Suprapubic skin (tissue), 3 donors: ENCODE results near the gene TRIM68.

Source experiments
- POLR2AphosphoS5 ChIP-seq, 3 donors: sonication (generic); formaldehyde crosslinking; IDR thresholded peaks; one replicate each; pipeline ENCODE4 v1.6.1; 2017; ENCODE audit warnings: antibody characterized with exemption in 3 of 3
- TF ChIP-seq, protein P1 (sequence below), 2 donors: fragments of 200-600 bp in 1 of 2; fragments of 450-650 bp in 1 of 2; sonication (generic) in 1 of 2; IDR thresholded peaks; one replicate each; pipeline ENCODE4 v1.5.1; 2016 to 2019; ENCODE audit warnings: antibody characterized with exemption in 2 of 2, mild to moderate bottlenecking in 1 of 2, moderate library complexity in 1 of 2

- TF ChIP-seq, protein P1, sequence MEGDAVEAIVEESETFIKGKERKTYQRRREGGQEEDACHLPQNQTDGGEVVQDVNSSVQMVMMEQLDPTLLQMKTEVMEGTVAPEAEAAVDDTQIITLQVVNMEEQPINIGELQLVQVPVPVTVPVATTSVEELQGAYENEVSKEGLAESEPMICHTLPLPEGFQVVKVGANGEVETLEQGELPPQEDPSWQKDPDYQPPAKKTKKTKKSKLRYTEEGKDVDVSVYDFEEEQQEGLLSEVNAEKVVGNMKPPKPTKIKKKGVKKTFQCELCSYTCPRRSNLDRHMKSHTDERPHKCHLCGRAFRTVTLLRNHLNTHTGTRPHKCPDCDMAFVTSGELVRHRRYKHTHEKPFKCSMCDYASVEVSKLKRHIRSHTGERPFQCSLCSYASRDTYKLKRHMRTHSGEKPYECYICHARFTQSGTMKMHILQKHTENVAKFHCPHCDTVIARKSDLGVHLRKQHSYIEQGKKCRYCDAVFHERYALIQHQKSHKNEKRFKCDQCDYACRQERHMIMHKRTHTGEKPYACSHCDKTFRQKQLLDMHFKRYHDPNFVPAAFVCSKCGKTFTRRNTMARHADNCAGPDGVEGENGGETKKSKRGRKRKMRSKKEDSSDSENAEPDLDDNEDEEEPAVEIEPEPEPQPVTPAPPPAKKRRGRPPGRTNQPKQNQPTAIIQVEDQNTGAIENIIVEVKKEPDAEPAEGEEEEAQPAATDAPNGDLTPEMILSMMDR (IDR thresholded peaks at IDR 0.05) = no peak
- TF ChIP-seq POLR2AphosphoS5 (IDR thresholded peaks at IDR 0.05) = no peak
These were observed 26.6 kb downstream of the TRIM68 start, which contains the start of gene OR52I2 for GRCh38 chr11:4581443-4581842.
